HCT116 (cell line): ENCODE measurements around the gene CRACDL. TPM values are rescaled to one million over a fixed set of nuclear protein-coding genes. Genes with fewer than 3 reads are reported as not detected.

ENCODE experiments used
- ATAC-seq: fragments of 200-7000 bp; cut with Tn5 transposase; 2 replicates; pipeline ENCODE4 v1.9.1; 2020; ENCODE audit warnings: mild to moderate bottlenecking, moderate library complexity
- BruUV-seq: library from RNA; stranded (reverse); fragments of 400-500 nt; replicated peaks from 2 replicates; lab custom pipeline; 2021; lab: Mats Ljungman, UMichigan
- CTCF ChIA-PET: fragments of 300-600 bp; sonication (Branson Sonifier 250); formaldehyde crosslinking; loops from one replicate; lab custom pipeline; 2021; ENCODE audit warnings: antibody characterized with exemption; lab: Charles Lee
- POLR2A ChIA-PET: fragments of 300-600, 350-600 bp; sonication (Branson Sonifier 250); formaldehyde crosslinking; loops from one replicate; lab custom pipeline; 2021; ENCODE audit warnings: antibody characterized with exemption; lab: Charles Lee
- RAD21 ChIA-PET, 2 experiments: fragments of 300-600 bp; sonication (Branson Sonifier 250); formaldehyde crosslinking; loops; one replicate each; lab custom pipeline; 2023; ENCODE audit warnings: low total read pairs in 2 of 2; ENCODE audit not compliant: uncharacterized antibody in 2 of 2, unreplicated experiment in 2 of 2, low non-redundant PET in 1 of 2; lab: Charles Lee
- DNase-seq: peaks from one replicate; pipeline ENCODE4 v3.0.0-alpha.2; 2010; ENCODE audit warnings: low read depth, low spot score
- H2AFZ ChIP-seq: fragments of 200-600 bp; shearing (Covaris generic), sonication (generic); 2 replicates; pipeline ENCODE4 v1.6.1; 2017; ENCODE audit warnings: low read depth, mixed run types, mixed read lengths, antibody characterized with exemption, low read length; ENCODE audit not compliant: poor library complexity, severe bottlenecking
- H3K27ac ChIP-seq: 2 replicates; pipeline ENCODE4 v1.5.1; 2012; ENCODE audit warnings: low read depth, low read length
- H3K27me3 ChIP-seq: fragments of 200-600 bp; sonication (generic); 2 replicates; pipeline ENCODE4 v1.6.1; 2016; ENCODE audit warnings: mixed run types, low read length, mixed read lengths; ENCODE audit not compliant: insufficient read depth
- H3K36me3 ChIP-seq, 2 experiments: fragments of 200-500 bp in 1 of 2; fragments of 200-600 bp in 1 of 2; sonication (Bioruptor generic) in 1 of 2; sonication (generic) in 1 of 2; 2 replicates each; pipeline versions ENCODE4 v1.5.1 to v1.6.1; 2014 to 2016; ENCODE audit warnings: low read length in 2 of 2, inconsistent platforms in 1 of 2, mixed read lengths in 1 of 2, mixed run types in 1 of 2; ENCODE audit not compliant: insufficient read depth in 2 of 2, control insufficient read depth in 1 of 2
- H3K4me1 ChIP-seq, 2 experiments: fragments of 200-600 bp in 1 of 2; sonication (generic) in 1 of 2; 2 replicates each; pipeline versions ENCODE4 v1.5.1 to v1.6.1; 2012 to 2017; ENCODE audit warnings: low read length in 2 of 2, inconsistent platforms in 1 of 2, mild to moderate bottlenecking in 1 of 2, mixed read lengths in 1 of 2, mixed run types in 1 of 2, moderate library complexity in 1 of 2; ENCODE audit not compliant: insufficient read depth in 2 of 2, control insufficient read depth in 1 of 2
- H3K4me2 ChIP-seq: fragments of 200-600 bp; sonication (generic); 2 replicates; pipeline ENCODE4 v1.6.1; 2017; ENCODE audit warnings: mixed run types, low read length, mixed read lengths
- H3K4me3 ChIP-seq, 2 experiments: fragments of 200-600 bp in 1 of 2; sonication (generic) in 1 of 2; replicated peaks in 1 of 2; 2 replicates each; pipeline ENCODE4 v1.5.1; 2011 to 2016; ENCODE audit warnings: low read length in 2 of 2, control low read depth in 1 of 2, low read depth in 1 of 2, mild to moderate bottlenecking in 1 of 2, mixed read lengths in 1 of 2, mixed run types in 1 of 2
- H3K79me2 ChIP-seq: fragments of 200-600 bp; sonication (generic); 2 replicates; pipeline ENCODE4 v1.6.1; 2017; ENCODE audit warnings: mild to moderate bottlenecking, mixed run types, low read length, moderate library complexity, mixed read lengths; ENCODE audit not compliant: insufficient read depth
- H3K9ac ChIP-seq: fragments of 200-600 bp; sonication (generic); 2 replicates; pipeline ENCODE4 v1.6.1; 2016; ENCODE audit warnings: low read length, mixed read lengths
- H3K9me2 ChIP-seq: fragments of 200-600 bp; sonication (generic), shearing (Covaris generic); 2 replicates; pipeline ENCODE4 v1.6.1; 2017; ENCODE audit warnings: mixed run types, mild to moderate bottlenecking, moderate library complexity; ENCODE audit not compliant: insufficient read depth
- H3K9me3 ChIP-seq, 2 experiments: fragments of 200-500 bp in 1 of 2; fragments of 200-600 bp in 1 of 2; sonication (Bioruptor generic) in 1 of 2; sonication (generic) in 1 of 2; 2 replicates each; pipeline ENCODE4 v1.6.1; 2014 to 2017; ENCODE audit warnings: low read length in 2 of 2, mixed read lengths in 2 of 2, inconsistent platforms in 1 of 2, low read depth in 1 of 2, mild to moderate bottlenecking in 1 of 2, mixed run types in 1 of 2, moderate library complexity in 1 of 2; ENCODE audit not compliant: control insufficient read depth in 1 of 2, insufficient read depth in 1 of 2
- H4K20me1 ChIP-seq: fragments of 200-600 bp; sonication (generic), shearing (Covaris generic); 2 replicates; pipeline ENCODE4 v1.6.1; 2017; ENCODE audit warnings: mixed run types, mild to moderate bottlenecking, moderate library complexity; ENCODE audit not compliant: insufficient read depth
- CBX3 ChIP-seq: IDR thresholded peaks from 2 replicates; pipeline ENCODE4 v1.6.1; 2012; ENCODE audit warnings: low read depth
- EZH2phosphoT487 ChIP-seq: fragments of 200-600 bp; IDR thresholded peaks from 2 replicates; pipeline ENCODE4 v1.6.1; 2018; ENCODE audit warnings: antibody characterized with exemption, borderline replicate concordance
- SIN3A ChIP-seq: IDR thresholded peaks from 2 replicates; pipeline ENCODE4 v1.6.1; 2012; ENCODE audit warnings: low read depth
- YY1 ChIP-seq: IDR thresholded peaks from 2 replicates; pipeline ENCODE4 v1.6.1; 2011; ENCODE audit warnings: low read length, low read depth, moderate library complexity, mild to moderate bottlenecking; ENCODE audit not compliant: insufficient replicate concordance; ENCODE audit errors: extremely low read depth
- intact Hi-C: fragments of 100-400 bp; cut with micrococcal nuclease; formaldehyde crosslinking; loops from 2 replicates; pipeline ENCODE4 v1.10.0; 2022
- total RNA-seq: library from RNA; stranded (reverse); gene quantifications from one replicate; pipeline ENCODE4 v1.2.1, GENCODE V29; 2021; ENCODE audit not compliant: unreplicated experiment

CRACDL gene
- total RNA-seq, 1 experiment from 2014 or later, result 1.1 TPM

GRCh38 chr2:98940102-98940501, 4.1 kb upstream of the CRACDL start:
- Histone ChIP-seq H3K36me3 (no peaks in the 10 kb centered on the region), H3K4me1 (peaks cover 6 to 13% of the 10 kb centered on the region in 2 experiments; a peak in 2 of 4 replicates), H3K4me3 (no peak overlapping the region), H4K20me1 (no peaks in the 10 kb centered on the region), H2AFZ (no peak overlapping the region), H3K4me2 (no peak overlapping the region), H3K27ac (no peak overlapping the region), H3K9me2 (no peaks in the 10 kb centered on the region), H3K9ac (no peak overlapping the region), H3K79me2 (no peaks in the 10 kb centered on the region), H3K27me3 (no peaks in the 10 kb centered on the region), H3K9me3 (no peaks in the 10 kb centered on the region)
- intact Hi-C loops, result no loop called here
- CTCF ChIA-PET, result no interaction called here
- TF ChIP-seq SIN3A, result no peak
- no peak for TF ChIP-seq YY1
- TF ChIP-seq EZH2phosphoT487, result no peak
- POLR2A ChIA-PET, result no interaction called here
- no peak for ATAC-seq
- DNase-seq, result no peak
- BruUV-seq, result no TSS peak
- RAD21 ChIA-PET, result no interaction called here

GRCh38 chr2:98937906-98938305, 1.9 kb upstream of the CRACDL start:
- CTCF ChIA-PET, result no interaction called here
- Histone ChIP-seq H3K9ac (no peak overlapping the region), H3K27ac (no peak overlapping the region), H3K4me3 (no peak overlapping the region), H3K36me3 (no peaks in the 10 kb centered on the region), H3K4me2 (no peak overlapping the region), H3K4me1 (peaks cover 6 to 13% of the 10 kb centered on the region in 2 experiments; a peak in 2 of 4 replicates), H3K79me2 (no peaks in the 10 kb centered on the region), H2AFZ (no peak overlapping the region), H4K20me1 (no peaks in the 10 kb centered on the region), H3K9me3 (no peaks in the 10 kb centered on the region), H3K27me3 (no peaks in the 10 kb centered on the region), H3K9me2 (no peaks in the 10 kb centered on the region)
- no peak for ATAC-seq
- no peak for DNase-seq
- RAD21 ChIA-PET, result no interaction called here
- no TSS peak for BruUV-seq
- intact Hi-C loops, result no loop called here
- POLR2A ChIA-PET, result no interaction called here
- TF ChIP-seq CBX3, result no peak
